Pericardium fibroblast (primary cell): ENCODE results near the gene IL10. TPM values are rescaled to one million over a fixed set of nuclear protein-coding genes. Genes with fewer than 3 reads are reported as not detected.

ENCODE experiments used
- total RNA-seq: library from RNA; depleted of rRNA; stranded (reverse); fragments of >200 nt; gene quantifications from 2 replicates; pipeline ENCODE4 v1.2.3, GENCODE V29; 2015

The IL10 gene
- total RNA-seq: not detected in 2 replicates

DNA sequence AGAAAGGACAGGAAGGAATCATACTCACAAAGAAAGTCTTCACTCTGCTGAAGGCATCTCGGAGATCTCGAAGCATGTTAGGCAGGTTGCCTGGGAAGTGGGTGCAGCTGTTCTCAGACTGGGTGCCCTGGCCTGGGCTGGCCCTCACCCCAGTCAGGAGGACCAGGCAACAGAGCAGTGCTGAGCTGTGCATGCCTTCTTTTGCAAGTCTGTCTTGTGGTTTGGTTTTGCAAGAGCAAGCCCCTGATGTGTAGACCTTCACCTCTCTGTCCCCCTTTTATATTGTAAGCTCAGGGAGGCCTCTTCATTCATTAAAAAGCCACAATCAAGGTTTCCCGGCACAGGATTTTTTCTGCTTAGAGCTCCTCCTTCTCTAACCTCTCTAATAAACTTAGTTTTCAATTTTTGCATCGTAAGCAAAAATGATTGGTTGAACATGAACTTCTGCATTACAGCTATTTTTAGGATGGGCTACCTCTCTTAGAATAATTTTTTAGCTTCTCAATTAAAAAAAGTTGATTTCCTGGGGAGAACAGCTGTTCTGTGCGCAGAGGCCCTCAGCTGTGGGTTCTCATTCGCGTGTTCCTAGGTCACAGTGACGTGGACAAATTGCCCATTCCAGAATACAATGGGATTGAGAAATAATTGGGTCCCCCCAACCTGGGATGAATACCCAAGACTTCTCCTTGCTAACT is at the start of gene IL10:
Gene IL10, minus strand, starts transcription at position 252 of the 695 bp plus-strand sequence. Its CDS starts 59 bp downstream, at position 193.

DNA sequence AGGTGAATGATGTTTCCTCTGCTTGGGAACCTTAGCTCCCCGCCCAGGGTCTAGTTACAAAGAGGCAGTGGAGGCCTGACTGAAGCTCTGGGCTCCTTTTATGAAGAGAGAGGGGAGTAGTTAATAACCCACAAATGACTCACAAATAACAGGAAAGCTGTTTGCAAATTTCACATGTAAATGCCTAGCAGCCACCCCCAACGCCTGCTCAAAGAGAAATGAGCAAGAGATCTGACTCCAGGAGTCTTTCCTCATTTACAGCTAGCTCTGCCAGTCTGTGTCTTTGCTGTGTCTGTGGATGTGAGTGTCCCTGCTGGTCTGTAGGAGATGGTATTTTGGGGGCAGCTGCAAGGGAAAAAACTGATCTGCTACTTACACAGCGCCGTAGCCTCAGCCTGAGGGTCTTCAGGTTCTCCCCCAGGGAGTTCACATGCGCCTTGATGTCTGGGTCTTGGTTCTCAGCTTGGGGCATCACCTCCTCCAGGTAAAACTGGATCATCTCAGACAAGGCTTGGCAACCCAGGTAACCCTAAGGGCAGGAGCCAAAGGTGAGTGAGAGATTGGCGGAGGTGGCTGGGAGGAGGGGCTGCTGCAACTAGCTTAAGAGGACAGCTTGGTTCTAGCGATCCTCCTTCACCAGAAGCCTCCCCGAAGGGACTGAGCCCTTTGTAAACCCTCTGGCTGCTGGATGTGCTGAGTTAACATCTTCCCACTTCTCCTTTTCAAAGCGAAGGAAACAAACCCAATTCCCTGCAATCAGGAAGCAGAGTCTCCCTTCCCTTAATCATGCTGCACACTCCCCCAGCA is 1.6 kb downstream of the IL10 start, which contains the start of gene IL19:
Gene IL19, plus strand, starts transcription at position 243 of the 807 bp plus-strand sequence. CDS start 65,890 bp downstream, outside the sequence.

Other genes starting within 250 kb of the IL10 start
- gene EIF2D, start 160.0 kb downstream of the IL10 start, total RNA-seq: 38.0 and 64.7 TPM in 2 replicates
- 7.2 and 7.7 TPM in 2 replicates for gene DYRK3, start 137.0 kb downstream of the IL10 start, total RNA-seq
- gene MAPKAPK2, start 87.6 kb downstream of the IL10 start, total RNA-seq: 43.2 and 43.6 TPM in 2 replicates
- gene IL19, start 1.7 kb downstream of the IL10 start, total RNA-seq: not detected in 2 replicates
- gene IL20, start 93.1 kb upstream of the IL10 start, total RNA-seq: not detected in 2 replicates
- gene IL24, start 124.9 kb upstream of the IL10 start, total RNA-seq: not detected in 2 replicates
- 0.35 TPM in 1 of 2 replicates, not detected in the other for gene FCMR, start 149.4 kb upstream of the IL10 start, total RNA-seq
- not detected in 2 replicates for gene PIGR, start 174.0 kb upstream of the IL10 start, total RNA-seq
- gene FCAMR, start 198.0 kb upstream of the IL10 start, total RNA-seq: not detected in 2 replicates